Activated CD4-positive, CD25-positive, alpha-beta regulatory T cell treated with anti-CD3 and anti-CD28 coated beads, Interleukin-2, amount 50 U/mL, for 72 hours (primary cell): Measurements from ENCODE around the gene PBX3.

Experiments
- DNase-seq: peaks from one replicate; pipeline ENCODE4 v3.0.0; 2021

PBX3 gene

GRCh38 chr9:125911861-125912644, 164.9 kb downstream of the PBX3 start:
- no peak for DNase-seq

- DNase-seq = no peak
Observed at GRCh38 chr9:125912667-125913066, 165.5 kb downstream of the PBX3 start.

GRCh38 chr9:125913551-125913950, 166.4 kb downstream of the PBX3 start:
- no peak for DNase-seq

- DNase-seq = no peak
Observed at GRCh38 chr9:125914411-125914810, 167.2 kb downstream of the PBX3 start.

GRCh38 chr9:125915606-125916005, 168.4 kb downstream of the PBX3 start:
- DNase-seq = no peak

GRCh38 chr9:125919565-125919964, 172.4 kb downstream of the PBX3 start:
- no peak for DNase-seq

GRCh38 chr9:125920402-125920801, 173.2 kb downstream of the PBX3 start:
- DNase-seq = no peak

- no peak for DNase-seq
Observed at GRCh38 chr9:125922854-125923253, 175.7 kb downstream of the PBX3 start.

- DNase-seq = no peak
Observed at GRCh38 chr9:125924351-125924750, 177.2 kb downstream of the PBX3 start.

GRCh38 chr9:125926936-125927335, 179.8 kb downstream of the PBX3 start:
- DNase-seq = no peak

- no peak for DNase-seq
Observed at GRCh38 chr9:125929846-125930245, 182.7 kb downstream of the PBX3 start.

- no peak for DNase-seq
Observed at GRCh38 chr9:125931211-125931610, 184.0 kb downstream of the PBX3 start.

GRCh38 chr9:125932012-125932411, 184.8 kb downstream of the PBX3 start:
- DNase-seq = no peak

GRCh38 chr9:125932746-125933455, 185.7 kb downstream of the PBX3 start:
- DNase-seq = no peak

GRCh38 chr9:125942125-125942524, 195.0 kb downstream of the PBX3 start:
- no peak for DNase-seq

GRCh38 chr9:125943831-125944230, 196.7 kb downstream of the PBX3 start:
- no peak for DNase-seq

GRCh38 chr9:125946397-125946796, 199.2 kb downstream of the PBX3 start:
- no peak for DNase-seq

- DNase-seq = no peak
Observed at GRCh38 chr9:125948887-125949596, 201.9 kb downstream of the PBX3 start.

- no peak for DNase-seq
Observed at GRCh38 chr9:125949703-125950460, 202.7 kb downstream of the PBX3 start.

- no peak for DNase-seq
Observed at GRCh38 chr9:125950880-125951471, 203.8 kb downstream of the PBX3 start.

- no peak for DNase-seq
Observed at GRCh38 chr9:125953314-125954019, 206.3 kb downstream of the PBX3 start.

- DNase-seq = no peak
Observed at GRCh38 chr9:125956102-125956501, 208.9 kb downstream of the PBX3 start.
